Keratinocyte (primary cell): Measurements from ENCODE around the gene OR10G8. TPM values are rescaled to one million over a fixed set of nuclear protein-coding genes. Genes with fewer than 3 reads are reported as not detected.
"Not testable (repeated sequence)": the region's sequence is repeated elsewhere in the genome, so short reads cannot be mapped to it uniquely, and the experiment has no call there.

Experiments used
- DNase-seq: peaks from one replicate; pipeline ENCODE4 v3.0.0-alpha.2; 2011; ENCODE audit warnings: low read depth, missing footprints, low spot score
- FAIRE-seq: peaks from 2 replicates; lab custom pipeline; 2011; peaks lifted over from hg19 to GRCh38; lab: Jason Lieb, UNC
- H2AFZ ChIP-seq: 2 replicates; pipeline ENCODE4 v1.6.0; 2012; ENCODE audit warnings: low read length, control low read depth, inconsistent platforms; ENCODE audit not compliant: control insufficient read depth
- H3K27ac ChIP-seq: 2 replicates; pipeline ENCODE4 v1.5.1; 2011; ENCODE audit warnings: low read length; ENCODE audit not compliant: control insufficient read depth, insufficient read depth
- H3K27me3 ChIP-seq: 3 replicates; pipeline ENCODE4 v1.6.0; 2011; ENCODE audit warnings: low read length; ENCODE audit not compliant: control insufficient read depth, insufficient read depth; ENCODE audit errors: extremely low read depth
- H3K36me3 ChIP-seq, 2 experiments: 2 replicates in 1 of 2; 3 replicates in 1 of 2; pipeline ENCODE4 v1.5.1; 2011; ENCODE audit warnings: low read length in 2 of 2, mild to moderate bottlenecking in 1 of 2; ENCODE audit not compliant: control insufficient read depth in 2 of 2, insufficient read depth in 2 of 2; ENCODE audit errors: extremely low read depth in 1 of 2
- H3K4me1 ChIP-seq: 3 replicates; pipeline ENCODE4 v1.5.1; 2011; ENCODE audit warnings: low read length; ENCODE audit not compliant: control insufficient read depth, insufficient read depth; ENCODE audit errors: extremely low read depth
- H3K4me2 ChIP-seq: 3 replicates; pipeline ENCODE4 v1.6.0; 2011; ENCODE audit warnings: low read depth, low read length; ENCODE audit not compliant: control insufficient read depth, insufficient read depth; ENCODE audit errors: extremely low read depth
- H3K4me3 ChIP-seq, 3 experiments: fragments of 200-600 bp in 1 of 3; sonication (generic) in 1 of 3; 2 replicates in 2 of 3; 3 replicates in 1 of 3; pipeline ENCODE4 v1.5.1; 2011 to 2016; ENCODE audit warnings: low read length in 3 of 3, mild to moderate bottlenecking in 3 of 3, control low read depth in 2 of 3, inconsistent platforms in 1 of 3, low read depth in 1 of 3, mixed read lengths in 1 of 3, mixed run types in 1 of 3, moderate library complexity in 1 of 3; ENCODE audit not compliant: control insufficient read depth in 2 of 3, insufficient read depth in 2 of 3; ENCODE audit errors: extremely low read depth in 1 of 3
- H3K79me2 ChIP-seq: 2 replicates; pipeline ENCODE4 v1.6.0; 2012; ENCODE audit warnings: low read length; ENCODE audit not compliant: control insufficient read depth, insufficient read depth
- H3K9ac ChIP-seq: 3 replicates; pipeline ENCODE4 v1.6.0; 2011; ENCODE audit warnings: low read length; ENCODE audit not compliant: control insufficient read depth, insufficient read depth; ENCODE audit errors: extremely low read depth
- H3K9me1 ChIP-seq: 3 replicates; pipeline ENCODE4 v1.6.0; 2011; ENCODE audit warnings: low read length; ENCODE audit not compliant: control insufficient read depth, insufficient read depth; ENCODE audit errors: extremely low read depth
- H3K9me3 ChIP-seq: 2 replicates; pipeline ENCODE4 v1.5.1; 2012; ENCODE audit warnings: low read depth, low read length; ENCODE audit not compliant: control insufficient read depth
- H4K20me1 ChIP-seq: 3 replicates; pipeline ENCODE4 v1.6.0; 2011; ENCODE audit warnings: low read length; ENCODE audit not compliant: control insufficient read depth, insufficient read depth; ENCODE audit errors: extremely low read depth
- CTCF ChIP-seq, 3 experiments: IDR thresholded peaks in 1 of 3; conservative IDR thresholded peaks in 1 of 3; optimal IDR thresholded peaks in 1 of 3; 2 replicates in 2 of 3; 3 replicates in 1 of 3; pipeline versions ENCODE3 to v1.5.1; 2011; ENCODE audit warnings: low read length in 3 of 3, mild to moderate bottlenecking in 3 of 3, moderate library complexity in 2 of 3, control low read depth in 1 of 3, inconsistent platforms in 1 of 3; ENCODE audit not compliant: insufficient read depth in 2 of 3; ENCODE audit errors: extremely low read depth in 1 of 3
- EZH2 ChIP-seq: IDR thresholded peaks from one replicate; pipeline ENCODE4 v1.6.1; 2012; ENCODE audit warnings: inconsistent platforms, mild to moderate bottlenecking, low read length, moderate library complexity
- dilution Hi-C: fragments of 300-500 bp; cut with MboI; formaldehyde crosslinking; loops from one replicate; pipeline ENCODE4 v1.7.0; 2020; ENCODE audit warnings: low sequenced_read_pairs; ENCODE audit not compliant: extremely low pct_ligation_motif_present
- polyA plus RNA-seq, 5 experiments: library from polyadenylated mRNA; depleted of rRNA in 3 of 5; stranded (reverse) in 3 of 5; stranded (forward) in 1 of 5; unstranded in 1 of 5; fragments of >200 nt; gene quantifications; 1 replicate in 1 of 5; 2 replicates in 3 of 5; 3 replicates in 1 of 5; pipeline versions ENCODE4 v1.2.1 to v1.2.3, GENCODE V29; 2011 to 2012; ENCODE audit warnings: missing spikeins in 2 of 5, low read depth in 1 of 5, low replicate concordance in 1 of 5

The OR10G8 gene
- polyA plus RNA-seq, 1 donor (not counting 4 experiments of a cell fraction or from before 2014, with no cell fraction given): not detected

- Histone ChIP-seq H3K9ac (no peak within 1 kb of the TSS), H2AFZ (no peak within 1 kb of the TSS), H3K36me3 (no peaks in the 10 kb centered on the region), H3K27ac (no peak within 1 kb of the TSS), H3K4me2 (no peak within 1 kb of the TSS), H3K9me3 (no peaks in the 10 kb centered on the region), H3K27me3 (no peaks in the 10 kb centered on the region), H3K4me1 (no peaks in the 10 kb centered on the region), H3K9me1 (no peaks in the 10 kb centered on the region), H3K4me3 (no peak within 1 kb of the TSS), H4K20me1 (no peaks in the 10 kb centered on the region), H3K79me2 (no peaks in the 10 kb centered on the region)
- TF ChIP-seq CTCF (optimal IDR thresholded peaks at IDR 0.05 in 1 of 3, IDR thresholded peaks at IDR 0.05 in 1 of 3, conservative IDR thresholded peaks at IDR 0.05 in 1 of 3; ENCODE audit: extremely low read depth in 1 of 3, insufficient read depth in 2 of 3, low read length in 3 of 3) (no peak), EZH2 (no peak)
- no peak for FAIRE-seq
- no peak for DNase-seq
- dilution Hi-C loops: no loop called here
Observed at GRCh38 chr11:124012697-124013096, 13.9 kb upstream of the OR10G8 start, which contains the start of gene OR10G4. Gene OR10G4, plus strand, starts transcription at chr11:124012997. Its CDS starts 2,578 bp downstream, at chr11:124015575.

GRCh38 chr11:124015837-124016236, 10.8 kb upstream of the OR10G8 start:
- H3K9me3 ChIP-seq, H2AFZ ChIP-seq, H3K27ac ChIP-seq, H4K20me1 ChIP-seq, dilution Hi-C loops, H3K9me1 ChIP-seq, DNase-seq, H3K36me3 ChIP-seq, H3K27me3 ChIP-seq, H3K4me3 ChIP-seq, H3K4me1 ChIP-seq, H3K79me2 ChIP-seq, FAIRE-seq, H3K4me2 ChIP-seq, H3K9ac ChIP-seq: not testable (repeated sequence)

- Histone ChIP-seq H4K20me1 (no peaks in the 10 kb centered on the region), H2AFZ (no peak overlapping the region), H3K9me1 (no peaks in the 10 kb centered on the region), H3K79me2 (no peaks in the 10 kb centered on the region), H3K4me1 (no peaks in the 10 kb centered on the region), H3K27ac (no peak overlapping the region), H3K9me3 (no peaks in the 10 kb centered on the region), H3K36me3 (no peaks in the 10 kb centered on the region), H3K9ac (no peak overlapping the region), H3K4me2 (no peak overlapping the region), H3K27me3 (no peaks in the 10 kb centered on the region), H3K4me3 (no peak overlapping the region)
- DNase-seq (no peak), FAIRE-seq (no peak)
- no peak for TF ChIP-seq CTCF (optimal IDR thresholded peaks at IDR 0.05 in 1 of 3, IDR thresholded peaks at IDR 0.05 in 1 of 3, conservative IDR thresholded peaks at IDR 0.05 in 1 of 3; ENCODE audit: extremely low read depth in 1 of 3, insufficient read depth in 2 of 3, low read length in 3 of 3)
- TF ChIP-seq EZH2: no peak
- dilution Hi-C loops: no loop called here
Observed at GRCh38 chr11:124036666-124037065, 10.1 kb downstream of the OR10G8 start.
